22Rv1 (cell line): ENCODE results near the gene LYPD5.

Experiments
- H3K27ac ChIP-seq: fragments of 450-650 bp; 2 replicates; pipeline ENCODE4 v1.5.1; 2017
- ZFX ChIP-seq: fragments of 450-650 bp; IDR thresholded peaks from 2 replicates; pipeline ENCODE4 v1.6.1; 2017; ENCODE audit warnings: antibody characterized with exemption, borderline replicate concordance
- TF ChIP-seq, protein P1 (sequence below): fragments of 450-650 bp; IDR thresholded peaks from 2 replicates; pipeline ENCODE4 v1.5.1; 2017; ENCODE audit warnings: mild to moderate bottlenecking

LYPD5 gene, protein sequence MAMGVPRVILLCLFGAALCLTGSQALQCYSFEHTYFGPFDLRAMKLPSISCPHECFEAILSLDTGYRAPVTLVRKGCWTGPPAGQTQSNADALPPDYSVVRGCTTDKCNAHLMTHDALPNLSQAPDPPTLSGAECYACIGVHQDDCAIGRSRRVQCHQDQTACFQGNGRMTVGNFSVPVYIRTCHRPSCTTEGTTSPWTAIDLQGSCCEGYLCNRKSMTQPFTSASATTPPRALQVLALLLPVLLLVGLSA

DNA sequence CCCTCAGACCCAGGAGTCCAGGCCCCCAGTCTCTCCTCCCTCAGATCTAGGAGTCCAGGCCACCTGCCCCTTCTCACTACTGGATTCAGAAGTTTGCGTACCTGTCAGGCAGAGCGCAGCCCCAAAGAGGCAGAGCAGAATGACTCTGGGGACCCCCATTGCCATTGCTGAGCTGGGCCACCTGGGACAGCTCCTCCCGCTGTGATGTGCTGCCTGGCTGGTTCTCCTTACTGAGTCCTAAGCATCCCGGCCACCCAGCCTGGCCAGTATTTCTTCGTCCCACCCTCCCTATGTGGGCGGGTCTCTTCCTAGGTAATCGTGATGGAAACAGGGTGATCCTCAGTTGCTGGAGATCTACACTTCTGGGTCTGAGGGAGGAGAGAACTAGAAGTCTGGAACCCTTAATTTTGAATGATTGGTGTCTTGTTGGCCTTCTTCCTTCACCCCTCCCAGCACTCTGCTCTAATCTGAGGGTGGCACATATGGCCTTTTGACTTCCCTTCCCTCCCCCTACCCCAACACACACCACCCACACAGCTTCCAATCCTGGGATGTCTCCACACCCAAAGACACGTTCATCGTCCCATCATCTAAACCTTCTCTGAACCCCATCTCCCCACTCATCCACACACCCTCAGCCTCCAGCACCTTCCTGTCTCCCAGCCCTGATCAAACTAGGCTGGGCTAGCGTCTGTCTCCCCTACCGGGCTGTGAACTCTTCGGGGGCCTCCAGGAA, at the start of gene LYPD5:
LYPD5 (minus strand) TSS at position 232 of the 736 bp plus-strand sequence; CDS start at position 165, 67 bp downstream.
- H3K27ac ChIP-seq = no peak within 1 kb of the TSS
- TF ChIP-seq, protein P1, sequence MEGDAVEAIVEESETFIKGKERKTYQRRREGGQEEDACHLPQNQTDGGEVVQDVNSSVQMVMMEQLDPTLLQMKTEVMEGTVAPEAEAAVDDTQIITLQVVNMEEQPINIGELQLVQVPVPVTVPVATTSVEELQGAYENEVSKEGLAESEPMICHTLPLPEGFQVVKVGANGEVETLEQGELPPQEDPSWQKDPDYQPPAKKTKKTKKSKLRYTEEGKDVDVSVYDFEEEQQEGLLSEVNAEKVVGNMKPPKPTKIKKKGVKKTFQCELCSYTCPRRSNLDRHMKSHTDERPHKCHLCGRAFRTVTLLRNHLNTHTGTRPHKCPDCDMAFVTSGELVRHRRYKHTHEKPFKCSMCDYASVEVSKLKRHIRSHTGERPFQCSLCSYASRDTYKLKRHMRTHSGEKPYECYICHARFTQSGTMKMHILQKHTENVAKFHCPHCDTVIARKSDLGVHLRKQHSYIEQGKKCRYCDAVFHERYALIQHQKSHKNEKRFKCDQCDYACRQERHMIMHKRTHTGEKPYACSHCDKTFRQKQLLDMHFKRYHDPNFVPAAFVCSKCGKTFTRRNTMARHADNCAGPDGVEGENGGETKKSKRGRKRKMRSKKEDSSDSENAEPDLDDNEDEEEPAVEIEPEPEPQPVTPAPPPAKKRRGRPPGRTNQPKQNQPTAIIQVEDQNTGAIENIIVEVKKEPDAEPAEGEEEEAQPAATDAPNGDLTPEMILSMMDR = no peak
- TF ChIP-seq ZFX = no peak

DNA sequence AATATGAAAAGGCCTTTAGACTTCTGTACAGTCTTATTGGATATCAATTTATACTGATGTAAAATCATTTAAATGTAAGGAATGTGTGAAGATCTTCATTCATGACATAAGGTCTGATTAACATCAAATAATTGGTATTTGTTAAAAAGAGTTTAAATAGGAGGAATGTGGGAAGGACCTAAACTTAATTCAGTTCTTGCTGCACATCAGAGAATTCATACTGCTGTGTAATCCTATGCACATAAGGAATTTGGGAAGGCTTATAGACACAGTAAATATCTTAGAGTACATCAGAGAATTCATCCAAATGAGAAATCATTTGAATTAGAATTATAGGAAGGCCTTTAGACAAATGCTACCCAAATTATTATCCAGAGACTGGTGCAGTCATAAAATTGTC, 46.6 kb upstream of the LYPD5 start:
- H3K27ac ChIP-seq = no peak overlapping the region
- TF ChIP-seq ZFX = no peak
- TF ChIP-seq, protein P1 = no peak

DNA sequence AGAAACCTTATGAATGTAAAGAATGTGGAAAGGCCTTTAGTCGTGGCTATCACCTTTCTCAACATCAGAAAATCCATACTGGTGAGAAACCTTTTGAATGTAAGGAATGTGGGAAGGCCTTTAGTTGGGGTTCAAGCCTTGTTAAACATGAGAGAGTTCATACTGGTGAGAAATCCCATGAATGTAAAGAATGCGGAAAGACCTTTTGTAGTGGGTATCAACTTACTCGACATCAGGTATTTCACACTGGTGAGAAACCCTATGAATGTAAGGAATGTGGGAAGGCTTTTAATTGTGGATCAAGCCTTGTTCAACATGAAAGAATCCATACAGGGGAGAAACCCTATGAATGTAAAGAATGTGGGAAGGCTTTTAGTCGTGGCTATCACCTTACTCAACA, 45.6 kb upstream of the LYPD5 start:
- TF ChIP-seq, protein P1 = no peak
- no peak for TF ChIP-seq ZFX
- no peak overlapping the region for H3K27ac ChIP-seq

DNA sequence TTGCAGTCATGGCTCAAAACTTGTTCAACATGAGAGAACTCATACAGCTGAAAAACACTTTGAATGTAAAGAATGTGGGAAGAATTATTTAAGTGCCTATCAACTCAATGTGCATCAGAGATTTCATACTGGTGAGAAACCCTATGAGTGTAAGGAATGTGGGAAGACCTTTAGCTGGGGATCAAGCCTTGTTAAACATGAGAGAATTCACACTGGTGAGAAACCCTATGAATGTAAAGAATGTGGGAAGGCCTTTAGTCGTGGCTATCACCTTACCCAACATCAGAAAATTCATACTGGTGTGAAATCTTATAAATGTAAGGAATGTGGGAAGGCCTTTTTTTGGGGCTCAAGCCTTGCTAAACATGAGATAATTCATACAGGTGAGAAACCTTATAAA, 45.0 kb upstream of the LYPD5 start:
- H3K27ac ChIP-seq = no peak overlapping the region
- no peak for TF ChIP-seq ZFX
- TF ChIP-seq, protein P1 = no peak

DNA sequence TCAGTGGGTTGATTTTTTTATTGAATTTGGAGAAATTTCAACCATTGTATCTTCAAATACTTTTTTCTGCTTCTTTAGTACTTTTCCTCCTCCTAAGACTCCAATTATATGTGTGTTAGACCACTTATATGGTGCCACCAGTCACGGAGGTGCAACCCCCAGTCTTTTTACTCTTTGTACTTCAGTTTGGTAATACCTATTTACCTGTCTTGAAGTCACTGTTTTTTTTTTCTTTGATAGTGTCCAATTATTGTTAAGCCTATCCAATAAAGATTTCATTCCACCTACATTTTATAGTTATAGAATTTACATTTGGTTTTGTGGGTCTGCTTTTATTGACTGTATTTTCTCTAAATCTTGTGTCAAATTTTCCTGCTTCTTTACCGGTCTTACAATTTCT, 39.8 kb upstream of the LYPD5 start:
- H3K27ac ChIP-seq = no peak overlapping the region

DNA sequence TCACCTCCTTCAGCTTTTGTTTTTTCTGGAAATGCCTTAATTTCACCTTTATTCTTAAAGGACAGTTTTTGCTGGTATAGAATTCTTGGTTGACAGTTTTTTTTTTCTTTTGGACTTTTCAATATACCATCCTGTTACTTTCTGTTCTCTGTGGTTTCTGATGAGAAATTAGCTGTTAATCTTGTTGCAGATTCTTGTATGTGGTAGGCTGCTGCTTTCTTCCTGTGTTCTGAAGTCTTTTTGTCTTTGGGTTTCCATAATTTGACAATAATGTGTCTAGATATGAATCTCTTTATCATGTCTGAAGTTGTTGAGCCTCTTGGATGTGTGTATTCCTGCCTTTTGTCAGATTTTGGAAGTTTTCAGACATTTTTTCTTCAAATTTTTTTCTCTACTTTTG, 36.9 kb upstream of the LYPD5 start:
- no peak for TF ChIP-seq ZFX
- TF ChIP-seq, protein P1 = no peak
- H3K27ac ChIP-seq = no peak overlapping the region

More for the DNA sequence above, 39.8 kb upstream of the LYPD5 start:
- no peak for TF ChIP-seq ZFX
- TF ChIP-seq, protein P1 = no peak
